Measurements from ENCODE around the gene PFKFB2.

- TF ChIP-seq POLR2AphosphoS5 (IDR thresholded peaks at IDR 0.05) (no peak), CTCF (IDR thresholded peaks at IDR 0.05) (no peak), POLR2A (IDR thresholded peaks at IDR 0.05) (no peak)
Observed at GRCh38 chr1:207022996-207023679, 29.9 kb upstream of the PFKFB2 start.

Measured in upper lobe of left lung (tissue), 4 donors.